Suprapubic skin (tissue), 4 donors: ENCODE measurements around the gene KCP. TPM values are rescaled to one million over a fixed set of nuclear protein-coding genes. Genes with fewer than 3 reads are reported as not detected.

ENCODE experiments used
- DNase-seq, 2 donors: peaks; one replicate each; pipeline ENCODE4 v3.0.0-alpha.2; 2019; ENCODE audit warnings: low spot score in 2 of 2
- H3K27ac ChIP-seq: fragments of 200-600 bp; sonication (generic); one replicate; pipeline ENCODE4 v1.5.1; 2019
- H3K27me3 ChIP-seq: fragments of 200-600 bp; sonication (generic); one replicate; pipeline ENCODE4 v1.5.1; 2019
- H3K36me3 ChIP-seq: fragments of 200-600 bp; sonication (generic); one replicate; pipeline ENCODE4 v1.5.1; 2019
- H3K4me1 ChIP-seq: fragments of 200-600 bp; sonication (generic); one replicate; pipeline ENCODE4 v1.5.1; 2019
- H3K4me3 ChIP-seq: fragments of 200-600 bp; sonication (generic); one replicate; pipeline ENCODE4 v1.5.1; 2019; ENCODE audit warnings: mild to moderate bottlenecking
- H3K9me3 ChIP-seq: fragments of 200-600 bp; sonication (generic); one replicate; pipeline ENCODE4 v1.5.1; 2019
- CTCF ChIP-seq, 2 donors: fragments of 200-600 bp in 1 of 2; fragments of 450-650 bp in 1 of 2; sonication (generic) in 1 of 2; IDR thresholded peaks; one replicate each; pipeline ENCODE4 v1.5.1; 2016 to 2019; ENCODE audit warnings: antibody characterized with exemption in 2 of 2, mild to moderate bottlenecking in 1 of 2, moderate library complexity in 1 of 2
- EP300 ChIP-seq: sonication (generic); formaldehyde crosslinking; IDR thresholded peaks from one replicate; pipeline ENCODE4 v1.6.1; 2017; ENCODE audit warnings: antibody characterized with exemption
- POLR2A ChIP-seq, 2 donors: fragments of 450-650 bp; IDR thresholded peaks; one replicate each; pipeline ENCODE4 v1.6.1; 2017; ENCODE audit warnings: antibody characterized with exemption in 2 of 2, mild to moderate bottlenecking in 2 of 2, moderate library complexity in 2 of 2
- POLR2AphosphoS5 ChIP-seq, 3 donors: sonication (generic); formaldehyde crosslinking; IDR thresholded peaks; one replicate each; pipeline ENCODE4 v1.6.1; 2017; ENCODE audit warnings: antibody characterized with exemption in 3 of 3
- WGBS: methylation state at CpG from one replicate; pipeline ENCODE4 v1.1.5; 2018; 5-methylcytosine and 5-hydroxymethylcytosine counted together
- total RNA-seq, 4 donors: library from RNA; depleted of rRNA; stranded (reverse); fragments of >200 nt; gene quantifications; one replicate each; pipeline ENCODE4 v1.1.0, GENCODE V29; 2016

KCP gene
- total RNA-seq, 4 donors from 2014 or later: 0.17 to 0.57 (median 0.36) TPM

GRCh38 chr7:128826916-128827247 lies 83.6 kb downstream of the KCP start:
- H3K36me3 ChIP-seq: no peaks in the 10 kb centered on the region
- peaks cover 24% of the 10 kb centered on the region for H3K4me1 ChIP-seq
- H3K27me3 ChIP-seq: peaks cover 20% of the 10 kb centered on the region
- 94% methylated on average over 1 of the region's 1 CpG for WGBS
- H3K9me3 ChIP-seq: no peaks in the 10 kb centered on the region
- H3K4me3 ChIP-seq: no peak overlapping the region
- no peak overlapping the region for H3K27ac ChIP-seq
- TF ChIP-seq CTCF (IDR thresholded peaks at IDR 0.05) (no peak), EP300 (no peak), POLR2AphosphoS5 (IDR thresholded peaks at IDR 0.05) (no peak), POLR2A (IDR thresholded peaks at IDR 0.05) (no peak)
- DNase-seq: no peak

Other genes starting within 250 kb of the KCP start
- 1 to 10 TPM in 3 of 4 donors, under 1 TPM in 1; 0.42 to 3.5 (median 1.3) TPM for gene GARIN1A, start 238.4 kb downstream of the KCP start, total RNA-seq
- gene CALU, start 171.3 kb downstream of the KCP start, total RNA-seq: 10 to 100 TPM; 32.4 to 44.1 (median 36.7) TPM
- gene OPN1SW, start 134.9 kb downstream of the KCP start, total RNA-seq: not detected
- gene CCDC136, start 118.7 kb downstream of the KCP start, total RNA-seq: 1 to 10 TPM in 3 of 4 donors, under 1 TPM in 1; 0.95 to 4.8 (median 2.1) TPM
- gene FLNC, start 80.3 kb downstream of the KCP start, total RNA-seq: 1 to 10 TPM; 3.8 to 5.1 (median 4.3) TPM
- 100 to 1,000 TPM in 3 of 4 donors, 10 to 100 TPM in 1; 78.4 to 165 (median 148) TPM for gene ATP6V1F, start 47.9 kb downstream of the KCP start, total RNA-seq
- 10 to 100 TPM in 3 of 4 donors, 1 to 10 TPM in 1; 8.9 to 22.8 (median 18.6) TPM for gene IRF5, start 27.2 kb upstream of the KCP start, total RNA-seq
- 10 to 100 TPM; 30.8 to 43.4 (median 34.4) TPM for gene TNPO3, start 144.4 kb upstream of the KCP start, total RNA-seq
- gene TSPAN33, start 234.0 kb upstream of the KCP start, total RNA-seq: 10 to 100 TPM in 3 of 4 donors, 1 to 10 TPM in 1; 9.1 to 17.9 (median 11.1) TPM